Measurements from ENCODE around the gene FAF1.
A peak's percentile ranks its signal among the peaks of the same experiment; 100 is the strongest.

Gene FAF1

GRCh38 chr1:50970509-50970887 lies 10.4 kb upstream of the FAF1 start:
- Histone ChIP-seq H3F3A (ENCODE audit: insufficient read depth) (peaks cover 70% of the 10 kb centered on the region), H3K4me3 (ENCODE audit: insufficient read depth, low read length, poor library complexity, severe bottlenecking) (peak overlapping the region; percentile 94), H3K36me3 (ENCODE audit: low read length) (peaks cover 45% of the 10 kb centered on the region), H2AFZ (ENCODE audit: low read depth, low read length, severe bottlenecking) (no peak overlapping the region), H3K9ac (ENCODE audit: low read length) (peak overlapping the region; percentile 99), H3K9me3 (ENCODE audit: insufficient read depth, low read length) (no peaks in the 10 kb centered on the region), H3K79me2 (ENCODE audit: insufficient read depth, low read length) (peaks cover 56% of the 10 kb centered on the region), H3K4me2 (ENCODE audit: low read depth, low read length, poor library complexity, severe bottlenecking) (peak overlapping the region; percentile 83), H3K27me3 (ENCODE audit: low read length) (no peaks in the 10 kb centered on the region), H3K9me2 (replicated peaks; ENCODE audit: insufficient read depth, low read length) (no peaks in the 10 kb centered on the region), H3K27ac (ENCODE audit: low read depth, low read length) (peak overlapping the region; percentile 99), H4K20me1 (ENCODE audit: low read depth, low read length) (peaks cover 12% of the 10 kb centered on the region)
- no peak for TF ChIP-seq EZH2phosphoT487 (conservative IDR thresholded peaks at IDR 0.05; ENCODE audit: low read length)
- no peak for TF ChIP-seq CTCF (IDR thresholded peaks at IDR 0.05; ENCODE audit: insufficient read depth, low read length, poor library complexity, severe bottlenecking)

- Histone ChIP-seq H3K9me2 (replicated peaks; ENCODE audit: insufficient read depth, low read length) (no peaks in the 10 kb centered on the region), H3K9ac (ENCODE audit: low read length) (peak within 1 kb of the TSS; percentile 99), H4K20me1 (ENCODE audit: low read depth, low read length) (peaks cover 12% of the 10 kb centered on the region), H3K4me2 (ENCODE audit: low read depth, low read length, poor library complexity, severe bottlenecking) (peak within 1 kb of the TSS; percentile 83), H3K9me3 (ENCODE audit: insufficient read depth, low read length) (no peaks in the 10 kb centered on the region), H3K4me3 (ENCODE audit: insufficient read depth, low read length, poor library complexity, severe bottlenecking) (peak within 1 kb of the TSS; percentile 94), H3K27me3 (ENCODE audit: low read length) (no peaks in the 10 kb centered on the region), H3K79me2 (ENCODE audit: insufficient read depth, low read length) (peaks cover 55% of the 10 kb centered on the region), H3F3A (ENCODE audit: insufficient read depth) (peaks cover 64% of the 10 kb centered on the region), H3K27ac (ENCODE audit: low read depth, low read length) (peak within 1 kb of the TSS; percentile 99), H2AFZ (ENCODE audit: low read depth, low read length, severe bottlenecking) (peak within 1 kb of the TSS; percentile 89), H3K36me3 (ENCODE audit: low read length) (peaks cover 43% of the 10 kb centered on the region)
- no peak for TF ChIP-seq EZH2phosphoT487 (conservative IDR thresholded peaks at IDR 0.05; ENCODE audit: low read length)
- TF ChIP-seq CTCF (IDR thresholded peaks at IDR 0.05; ENCODE audit: insufficient read depth, low read length, poor library complexity, severe bottlenecking): no peak
These were observed 9.8 kb upstream of the FAF1 start, which contains the start of gene CDKN2C for GRCh38 chr1:50969611-50970508. CDKN2C (plus strand) TSS chr1:50970245; CDS start chr1:50970369, 124 bp downstream.

GRCh38 chr1:50968821-50969610 lies 8.9 kb upstream of the FAF1 start:
- Histone ChIP-seq H3K9ac (ENCODE audit: low read length) (peak overlapping the region; percentile 99), H3F3A (ENCODE audit: insufficient read depth) (peaks cover 56% of the 10 kb centered on the region), H3K27me3 (ENCODE audit: low read length) (no peaks in the 10 kb centered on the region), H3K9me2 (replicated peaks; ENCODE audit: insufficient read depth, low read length) (no peaks in the 10 kb centered on the region), H3K27ac (ENCODE audit: low read depth, low read length) (peak overlapping the region; percentile 99), H3K79me2 (ENCODE audit: insufficient read depth, low read length) (peaks cover 51% of the 10 kb centered on the region), H3K4me2 (ENCODE audit: low read depth, low read length, poor library complexity, severe bottlenecking) (peak overlapping the region; percentile 83), H3K9me3 (ENCODE audit: insufficient read depth, low read length) (no peaks in the 10 kb centered on the region), H3K4me3 (ENCODE audit: insufficient read depth, low read length, poor library complexity, severe bottlenecking) (peak overlapping the region; percentile 94), H3K36me3 (ENCODE audit: low read length) (peaks cover 35% of the 10 kb centered on the region), H2AFZ (ENCODE audit: low read depth, low read length, severe bottlenecking) (peak overlapping the region; percentile 89), H4K20me1 (ENCODE audit: low read depth, low read length) (peaks cover 12% of the 10 kb centered on the region)
- TF ChIP-seq EZH2phosphoT487 (conservative IDR thresholded peaks at IDR 0.05; ENCODE audit: low read length) (no peak), CTCF (IDR thresholded peaks at IDR 0.05; ENCODE audit: insufficient read depth, low read length, poor library complexity, severe bottlenecking) (no peak)
